NOMO-1 treated with DMSO at 0.1 percent for 48 hours (cell line): ENCODE results near the gene SLC35F3.
A peak's percentile ranks its signal among the peaks of the same experiment; 100 is the strongest.
"Not testable (repeated sequence)": the region's sequence is repeated elsewhere in the genome, so short reads cannot be mapped to it uniquely, and the experiment has no call there.

Source experiments
- DNase-seq: peaks from one replicate; lab custom pipeline; 2025; ENCODE audit not compliant: unreplicated experiment; lab: John Stamatoyannopoulos, UW

SLC35F3 gene

GRCh38 chr1:234348964-234349363 lies 444.5 kb downstream of the SLC35F3 start:
- no peak for DNase-seq

- DNase-seq: no peak
Measured at GRCh38 chr1:234355782-234356510, 451.5 kb downstream of the SLC35F3 start.

GRCh38 chr1:234356615-234357269 lies 452.3 kb downstream of the SLC35F3 start:
- DNase-seq: not testable (repeated sequence)

- no peak for DNase-seq
Measured at GRCh38 chr1:234357831-234358230, 453.4 kb downstream of the SLC35F3 start.

GRCh38 chr1:234361102-234361603 lies 456.7 kb downstream of the SLC35F3 start:
- DNase-seq: no peak

- DNase-seq: no peak
Measured at GRCh38 chr1:234362558-234362957, 458.1 kb downstream of the SLC35F3 start.

GRCh38 chr1:234368320-234369032 lies 464.0 kb downstream of the SLC35F3 start:
- no peak for DNase-seq

GRCh38 chr1:234369033-234369430 lies 464.6 kb downstream of the SLC35F3 start:
- DNase-seq: no peak

GRCh38 chr1:234369784-234370183 lies 465.3 kb downstream of the SLC35F3 start:
- peak; percentile 23 for DNase-seq

GRCh38 chr1:234371414-234371813 lies 466.9 kb downstream of the SLC35F3 start:
- DNase-seq: no peak

GRCh38 chr1:234372011-234372757 lies 467.7 kb downstream of the SLC35F3 start:
- peak; percentile 12 for DNase-seq

- peak; percentile 93 for DNase-seq
Measured at GRCh38 chr1:234373064-234373958, 468.8 kb downstream of the SLC35F3 start, which contains the start of gene COA6. Gene COA6 (plus strand): TSS chr1:234373456. CDS start chr1:234373467, 11 bp downstream.

- no peak for DNase-seq
Measured at GRCh38 chr1:234373959-234374254, 469.4 kb downstream of the SLC35F3 start.
